ENCODE results near the gene DLG2.

DLG2 gene

DNA sequence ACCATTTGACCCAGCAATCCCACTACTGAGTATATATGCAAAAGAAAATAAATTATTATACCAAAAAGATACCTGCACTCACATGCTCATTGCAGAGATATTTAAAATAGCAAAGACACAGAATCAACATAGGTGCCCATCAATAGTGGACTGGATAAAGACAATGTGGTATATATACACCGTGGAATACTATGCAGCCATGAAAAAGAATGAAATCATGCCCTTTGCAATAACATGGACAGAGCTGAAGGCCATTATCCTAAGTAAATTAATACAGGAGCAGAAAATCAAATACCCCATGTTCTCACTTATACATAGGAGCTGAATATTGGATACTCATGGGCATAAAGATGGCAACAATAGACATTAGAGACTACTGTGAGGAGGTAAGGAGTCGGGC is 68.7 kb downstream of the DLG2 start:
- DNase-seq (ENCODE audit: low spot score): no peak

DNA sequence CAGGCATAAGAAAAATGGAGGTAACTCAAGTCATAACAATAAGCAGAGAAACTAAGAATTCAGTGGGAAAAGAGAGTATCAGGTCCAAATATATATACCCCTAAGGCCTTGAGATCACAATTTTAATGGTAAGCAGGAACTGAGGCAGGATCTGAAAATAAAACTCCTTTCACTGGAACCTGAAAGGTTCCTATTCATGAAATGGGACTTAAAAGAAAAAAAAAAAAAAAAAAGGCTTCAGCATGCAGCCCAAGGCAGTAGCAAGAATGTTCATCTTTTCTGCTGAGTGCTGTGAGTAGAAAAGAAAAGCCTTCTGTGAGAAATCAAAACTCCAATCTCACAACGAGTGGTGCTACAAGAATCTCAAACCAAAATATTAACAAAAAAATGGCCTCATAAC is 75.3 kb downstream of the DLG2 start:
- DNase-seq (ENCODE audit: low spot score): no peak

DNA sequence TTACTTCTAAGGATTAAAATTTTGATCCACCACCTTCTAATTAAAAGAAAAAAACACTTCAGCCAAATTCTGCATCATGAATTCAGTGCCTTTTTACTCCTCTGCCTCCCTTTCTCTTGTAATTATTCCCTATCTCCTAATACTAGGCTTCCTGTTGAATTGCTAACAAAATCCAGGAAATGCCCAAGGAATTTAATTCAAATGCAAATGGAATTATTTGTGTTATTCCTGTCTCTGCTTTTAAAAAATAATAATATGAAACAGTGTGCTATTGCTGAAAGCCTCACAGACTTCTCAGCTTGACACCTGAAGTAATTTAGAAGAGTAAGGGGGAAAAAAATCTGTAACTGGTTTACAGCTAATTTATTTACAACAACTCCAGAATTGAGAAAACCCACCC is 85.5 kb downstream of the DLG2 start:
- no peak for DNase-seq (ENCODE audit: low spot score)

DNA sequence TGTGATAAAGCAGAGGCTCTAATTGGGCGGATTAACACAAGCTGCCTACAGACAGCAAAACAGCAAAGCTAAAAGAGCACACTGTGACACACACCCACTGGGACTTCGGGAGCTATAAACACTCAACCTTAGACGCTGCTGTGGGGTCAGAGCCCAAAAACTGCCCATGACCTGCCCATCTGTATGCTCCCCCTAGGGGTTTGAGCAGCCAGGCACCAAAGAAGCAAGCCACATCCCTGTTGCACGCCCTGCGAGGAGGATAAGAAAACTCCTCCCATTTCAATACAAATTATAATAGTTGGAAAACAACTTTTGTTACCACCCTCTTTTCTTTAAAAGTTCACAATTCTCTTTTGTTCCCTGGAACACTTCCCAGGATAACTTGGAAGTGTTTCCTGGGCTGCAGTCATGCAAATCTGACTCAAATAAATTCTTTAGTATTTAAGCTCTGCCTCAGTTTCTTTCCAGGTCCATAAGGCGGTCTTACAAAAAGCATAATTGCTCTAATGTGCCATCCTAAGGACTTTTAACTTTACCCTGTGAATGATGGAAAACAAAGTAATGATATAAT is 86.4 kb downstream of the DLG2 start:
- no peak for DNase-seq (ENCODE audit: low spot score)

DNA sequence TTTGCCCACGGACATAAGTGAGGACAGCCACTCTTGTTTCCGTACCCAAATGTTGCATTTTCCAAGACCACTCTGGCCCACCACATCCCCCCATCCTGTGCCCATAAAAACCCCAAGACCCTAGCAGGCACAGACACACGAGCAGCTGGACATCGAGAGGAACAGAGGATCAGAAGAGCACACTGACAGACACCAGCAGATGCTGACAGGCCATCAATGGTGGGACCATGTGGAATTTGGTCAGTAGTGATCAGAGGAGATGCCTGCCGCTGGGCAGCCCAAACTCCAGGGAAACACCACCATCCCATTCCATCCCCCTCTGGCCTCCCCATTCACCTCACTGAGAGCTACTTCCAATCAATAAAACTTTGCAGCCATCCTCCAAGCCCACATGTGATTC is 87.0 kb downstream of the DLG2 start:
- DNase-seq (ENCODE audit: low spot score): no peak

DNA sequence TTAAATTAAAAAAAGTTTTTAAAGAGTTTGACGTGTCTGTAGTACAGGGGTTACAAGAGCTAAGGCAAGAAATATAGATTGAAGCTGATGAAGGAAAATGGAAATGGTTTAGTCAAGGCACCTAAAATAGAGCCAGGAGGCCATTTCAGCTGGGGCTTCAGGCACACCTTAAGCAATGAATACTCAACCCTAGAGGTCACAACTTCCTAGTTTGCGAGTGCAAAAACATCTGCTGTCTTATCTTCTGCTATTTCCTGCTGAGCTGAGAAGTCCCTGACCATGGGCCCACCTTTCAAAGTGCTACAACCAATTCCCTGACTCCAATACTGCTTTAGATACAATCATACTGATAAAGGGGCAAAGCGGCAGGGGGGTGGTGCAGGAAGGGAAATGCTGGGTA is 87.4 kb downstream of the DLG2 start:
- DNase-seq (ENCODE audit: low spot score): no peak

DNA sequence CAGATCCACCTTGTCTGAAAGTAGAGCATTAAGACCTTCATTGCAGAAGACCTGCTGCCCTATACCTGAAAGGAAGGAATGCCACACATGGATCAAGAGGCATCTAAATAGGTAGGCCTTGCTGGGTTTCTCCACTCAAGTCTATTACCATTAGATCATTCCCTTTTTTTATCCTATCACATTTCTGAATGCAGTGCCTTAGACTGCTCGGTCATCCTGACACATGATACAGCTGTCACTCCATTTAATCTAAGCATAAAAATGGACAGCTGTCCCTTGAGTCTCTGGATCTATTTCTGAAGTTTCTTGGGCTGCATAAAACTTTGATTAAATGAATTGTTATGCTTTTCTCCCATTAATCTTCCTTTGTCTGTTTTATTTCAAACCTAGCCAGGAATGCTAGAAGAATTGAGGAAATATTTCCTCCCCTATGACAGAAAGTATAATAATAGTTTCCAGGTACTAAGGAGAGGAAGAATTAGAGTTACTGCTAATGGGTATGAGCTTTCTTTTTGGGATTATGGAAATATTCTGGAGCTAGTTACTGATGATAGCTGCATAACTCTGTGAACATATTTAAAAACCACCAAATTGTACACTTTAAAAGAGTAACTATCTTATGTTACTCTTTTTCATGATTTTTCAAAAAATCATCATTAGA is 88.0 kb downstream of the DLG2 start:
- DNase-seq (ENCODE audit: low spot score): no peak

DNA sequence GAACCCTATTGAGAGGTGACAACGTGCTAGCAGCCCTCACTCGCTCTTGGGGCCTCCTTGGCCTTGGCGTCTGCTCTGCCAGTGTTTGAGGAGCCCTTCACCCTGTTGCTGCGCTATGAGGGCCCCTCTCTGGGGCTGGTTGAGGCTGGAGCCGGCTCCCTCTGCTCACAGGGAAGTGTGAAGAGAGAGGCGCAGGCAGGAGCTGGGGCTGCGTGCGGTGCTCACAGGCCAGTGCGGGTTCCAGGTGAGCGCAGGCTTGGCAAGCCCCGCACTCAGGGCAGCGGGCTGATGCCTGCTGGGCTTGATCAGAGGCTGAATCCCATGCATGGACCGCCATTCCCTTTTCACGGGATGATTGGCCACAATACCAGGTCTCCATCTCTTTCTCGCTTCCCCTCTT is 90.7 kb downstream of the DLG2 start:
- no peak for DNase-seq (ENCODE audit: low spot score)

DNA sequence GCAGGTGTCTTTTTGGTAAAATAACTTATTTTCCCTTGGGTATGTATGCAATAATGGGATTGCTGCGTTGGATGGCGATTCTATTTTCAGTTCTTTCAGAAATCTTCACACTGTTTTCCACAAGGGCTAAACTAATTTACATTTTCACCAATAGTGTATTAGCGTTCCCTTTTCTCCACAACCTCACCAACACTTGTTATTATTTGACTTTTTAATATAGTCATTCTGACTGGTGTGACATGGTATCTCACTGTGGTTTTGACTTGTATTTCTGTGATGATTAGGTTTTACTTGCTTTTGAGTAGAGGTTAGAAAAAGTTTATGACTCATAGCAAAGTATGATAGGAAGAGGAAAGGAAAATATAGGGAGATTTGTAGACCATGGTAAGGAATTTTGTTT is 92.3 kb downstream of the DLG2 start:
- DNase-seq (ENCODE audit: low spot score): no peak

DNA sequence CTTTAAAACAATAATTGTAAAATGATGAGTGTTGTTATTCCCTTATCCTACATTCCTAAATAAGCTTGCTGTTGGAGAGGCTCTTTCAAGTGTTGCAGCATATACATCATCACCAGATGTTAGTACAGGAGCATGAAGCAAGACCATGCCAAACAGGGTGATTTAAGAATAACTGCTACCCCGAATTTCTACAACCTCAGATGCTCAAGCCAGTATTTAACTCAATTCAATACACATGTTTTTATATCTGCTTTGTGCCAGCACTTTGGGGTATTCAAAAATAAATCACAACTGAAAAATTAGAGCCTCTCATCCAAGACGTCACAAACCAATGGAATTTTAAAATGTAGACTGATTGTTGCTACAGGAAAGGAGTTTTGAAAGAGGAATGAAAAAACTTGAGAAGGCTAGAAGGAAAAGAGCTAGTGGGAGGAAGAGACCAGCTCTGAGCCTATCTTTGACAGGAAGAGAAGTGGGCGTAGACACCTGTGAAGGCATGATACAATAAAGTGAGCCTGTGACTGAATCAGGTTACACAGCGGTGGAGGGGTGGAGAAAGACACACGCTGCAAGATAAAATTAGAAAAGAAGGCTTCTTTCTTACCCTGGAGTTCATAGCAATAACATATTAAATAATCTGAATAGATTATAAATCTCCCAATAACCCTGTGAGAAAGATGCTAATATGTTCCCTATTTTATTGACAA is 95.8 kb downstream of the DLG2 start:
- peak; percentile 72 for DNase-seq (ENCODE audit: low spot score)

DNA sequence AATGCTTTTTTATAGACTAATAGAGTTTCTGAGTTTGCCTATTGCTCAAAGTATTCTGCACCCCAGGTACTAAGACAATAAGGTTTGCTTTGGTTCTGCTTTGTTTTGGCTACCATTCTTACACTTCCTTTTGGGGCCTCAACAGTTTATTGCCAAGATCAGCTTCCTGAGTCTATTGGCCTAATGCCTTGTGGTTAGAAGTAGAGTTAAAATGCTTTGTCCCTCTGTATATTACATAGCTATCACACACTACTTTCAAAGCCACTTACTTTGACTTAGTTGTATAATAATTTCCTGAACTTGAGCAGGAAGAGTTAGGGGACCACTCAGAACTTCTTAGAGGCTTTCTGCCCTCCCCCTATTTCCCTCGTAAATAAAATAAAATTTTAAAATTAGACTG is 96.5 kb downstream of the DLG2 start:
- no peak for DNase-seq (ENCODE audit: low spot score)

DNA sequence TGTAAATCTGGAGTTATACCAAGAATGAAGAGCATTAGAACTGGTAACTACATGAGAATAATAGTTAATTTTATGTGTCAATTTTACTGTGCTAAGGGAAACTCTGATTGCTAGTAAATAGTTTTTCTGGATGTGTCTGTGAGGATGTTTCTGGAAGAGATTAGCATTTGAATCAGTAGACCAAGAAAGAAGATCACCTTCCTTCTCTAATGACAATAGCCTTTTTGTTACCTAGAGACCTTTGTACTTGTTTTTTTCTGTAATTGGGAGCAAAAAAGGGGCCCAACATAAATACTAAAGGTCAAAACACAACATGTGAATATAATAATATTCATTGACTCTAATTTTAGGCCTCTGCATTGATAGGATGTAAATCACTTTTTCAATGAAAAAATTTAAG is 100.6 kb downstream of the DLG2 start:
- no peak for DNase-seq (ENCODE audit: low spot score)

DNA sequence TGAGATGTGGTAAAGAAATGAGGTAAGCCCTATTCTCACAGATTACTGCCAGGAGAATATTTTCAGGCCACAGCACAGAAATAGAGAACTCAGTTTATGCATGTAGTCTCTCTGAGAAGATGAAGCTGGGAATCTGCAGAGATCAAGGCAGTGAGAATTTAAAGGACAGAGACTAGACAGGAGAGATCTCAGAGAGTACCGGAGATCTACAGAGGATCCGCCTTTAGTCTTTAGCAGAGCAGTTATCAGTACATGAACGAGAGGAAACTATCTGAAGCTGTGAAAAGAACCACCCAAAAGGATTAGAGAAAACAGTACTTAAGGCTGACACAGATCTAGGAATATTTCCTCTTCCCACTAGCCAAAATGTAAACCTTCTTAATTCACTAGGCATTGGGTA is 101.5 kb downstream of the DLG2 start:
- DNase-seq (ENCODE audit: low spot score): no peak

DNA sequence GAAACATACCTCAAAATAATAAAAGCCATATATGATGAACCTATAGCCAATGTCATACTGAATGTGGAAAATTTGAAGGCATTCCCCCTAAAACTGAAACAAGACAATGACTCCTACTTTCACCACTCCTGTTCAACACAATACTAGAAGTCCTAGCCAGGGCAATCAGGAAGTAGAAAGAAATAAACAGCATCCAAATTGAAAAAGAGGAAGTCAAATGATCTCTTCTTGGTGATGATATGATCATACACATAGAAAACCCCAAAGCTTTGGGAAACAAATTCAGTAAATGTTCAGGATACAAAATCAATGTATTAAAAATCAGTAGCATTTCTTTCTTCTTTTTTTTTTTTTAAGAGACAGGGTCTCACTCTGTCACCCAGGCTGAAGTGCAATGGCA is 109.9 kb downstream of the DLG2 start:
- no peak for DNase-seq (ENCODE audit: low spot score)

DNA sequence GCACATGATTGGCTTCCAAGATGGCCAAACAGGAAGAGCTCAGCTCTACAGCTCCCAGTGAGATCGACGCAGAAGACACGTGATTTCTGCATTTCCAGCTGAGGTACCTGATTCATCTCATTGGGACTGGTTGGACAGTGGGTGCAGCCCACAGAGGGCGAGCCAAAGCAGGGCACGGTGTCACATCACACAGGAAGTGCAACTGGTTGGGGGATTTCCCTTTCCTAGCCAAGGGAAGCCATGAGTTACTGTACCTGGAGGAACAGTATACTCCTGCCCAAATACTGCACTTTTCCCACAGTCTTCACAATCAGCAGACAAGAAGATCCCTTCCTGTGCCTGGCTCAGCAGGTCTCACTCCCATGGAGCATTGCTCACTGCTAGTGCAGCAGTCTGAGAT is 131.2 kb downstream of the DLG2 start:
- no peak for DNase-seq (ENCODE audit: low spot score)

DNA sequence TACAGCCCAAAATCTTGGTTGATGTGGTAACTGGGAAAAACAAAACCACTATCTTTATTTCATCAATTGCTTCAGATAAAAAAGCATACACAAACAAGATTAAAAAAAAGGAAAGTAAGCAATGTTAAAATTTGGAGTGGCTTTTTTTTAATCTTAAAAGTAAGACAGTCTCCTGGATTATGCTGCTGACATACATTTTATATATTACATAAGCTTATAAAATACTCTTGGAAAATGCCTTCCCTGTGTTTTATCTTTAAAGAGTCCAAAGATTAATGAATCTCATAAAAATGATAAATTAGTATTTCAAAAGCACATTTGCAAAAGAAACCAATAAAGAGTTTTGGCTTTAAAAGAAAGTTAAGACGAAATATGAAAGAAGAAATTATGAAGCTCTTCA is 132.7 kb downstream of the DLG2 start:
- DNase-seq (ENCODE audit: low spot score): no peak

DNA sequence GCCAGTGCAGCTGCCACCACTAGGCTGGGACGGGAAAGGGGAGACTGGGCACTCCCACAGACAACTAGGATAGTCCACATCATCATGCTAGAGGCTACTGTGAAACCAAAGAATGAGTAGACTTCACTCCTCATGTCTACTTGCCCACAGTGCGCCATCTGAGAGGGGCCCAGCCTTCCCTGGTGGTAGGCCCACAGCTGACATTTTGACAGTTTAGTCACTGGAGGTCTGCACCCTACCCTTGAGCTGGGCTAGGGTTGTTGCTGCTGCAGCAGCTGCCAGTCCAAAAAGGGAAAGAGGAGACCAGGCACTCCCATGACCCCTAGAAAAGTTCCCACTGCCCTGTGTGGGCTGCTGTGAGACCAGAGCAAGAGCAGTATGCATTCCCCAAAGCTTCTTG is 141.2 kb downstream of the DLG2 start:
- DNase-seq (ENCODE audit: low spot score): no peak

DNA sequence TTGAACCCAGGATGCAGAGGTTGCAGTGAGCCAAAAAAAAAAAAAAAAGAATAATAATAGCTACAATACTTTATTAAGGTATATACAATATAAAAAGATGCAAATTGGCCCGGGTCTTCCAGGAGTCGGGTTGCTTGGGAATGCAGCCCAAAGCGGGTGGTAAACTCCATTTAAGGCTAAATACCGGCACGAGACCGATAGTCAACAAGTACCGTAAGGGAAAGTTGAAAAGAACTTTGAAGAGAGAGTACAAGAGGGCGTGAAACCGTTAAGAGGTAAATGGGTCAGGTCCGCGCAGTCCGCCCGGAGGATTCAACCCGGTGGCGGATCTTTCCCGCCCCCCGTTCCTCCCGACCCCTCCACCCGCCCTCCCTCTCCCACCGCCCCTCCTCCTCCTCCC is 143.3 kb downstream of the DLG2 start:
- no peak for DNase-seq (ENCODE audit: low spot score)

DNA sequence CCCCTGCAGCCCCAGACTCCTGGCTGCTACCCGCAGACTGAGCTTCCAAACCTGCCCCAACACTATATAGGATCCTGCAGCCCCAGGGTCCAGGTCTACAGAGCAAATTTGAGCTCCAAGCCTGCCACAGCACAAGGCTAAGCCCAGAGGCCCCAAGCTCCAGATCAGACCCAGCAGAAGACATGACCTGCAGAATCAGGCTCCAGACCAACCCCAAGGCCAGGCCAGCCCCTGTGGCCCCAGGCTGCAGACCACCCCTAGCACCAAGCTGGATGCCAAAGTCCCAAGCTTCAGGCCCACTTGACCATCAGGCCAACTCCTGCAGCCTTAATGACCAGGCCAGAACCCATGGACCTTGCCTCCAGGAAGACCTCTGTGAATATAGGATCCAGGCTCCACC is 145.3 kb downstream of the DLG2 start:
- no peak for DNase-seq (ENCODE audit: low spot score)

DNA sequence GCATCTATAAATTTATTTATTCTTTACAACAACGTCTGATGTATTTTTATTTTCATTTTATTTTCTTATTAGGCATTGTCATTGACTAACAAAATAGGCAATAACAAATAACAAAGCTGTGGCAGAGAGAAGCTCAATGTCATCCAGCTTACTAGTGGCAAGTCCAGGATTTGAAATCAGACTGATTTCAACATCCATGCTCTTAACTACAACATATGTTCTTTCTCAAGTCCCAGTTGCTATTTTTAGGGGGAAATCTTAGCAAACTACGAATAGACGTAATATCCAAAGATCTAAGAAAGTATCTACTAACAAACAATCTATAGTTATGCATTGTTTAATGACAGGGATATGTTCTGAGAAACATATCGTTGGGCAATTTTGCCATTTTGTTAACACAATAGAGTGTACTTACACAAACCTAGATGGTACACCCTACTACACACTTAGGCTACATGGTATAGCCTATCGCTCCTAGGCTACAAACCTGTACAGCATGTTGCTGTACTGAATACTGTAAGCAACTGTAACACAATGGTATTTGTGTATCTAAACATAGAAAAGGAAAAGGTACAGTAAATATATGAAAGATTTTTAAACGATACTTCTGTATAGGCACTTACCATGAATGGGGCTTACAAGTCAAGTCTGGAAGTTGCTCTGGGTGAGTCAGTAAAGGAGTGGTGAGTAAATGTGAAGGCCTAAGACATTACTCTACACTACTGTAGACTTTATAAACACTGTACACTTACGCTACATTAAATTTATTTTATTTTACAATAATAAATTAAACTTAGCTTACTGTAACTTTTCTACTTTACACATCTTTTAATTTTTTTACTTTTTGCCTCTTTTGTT is 151.3 kb downstream of the DLG2 start:
- DNase-seq (ENCODE audit: low spot score): no peak

DNA sequence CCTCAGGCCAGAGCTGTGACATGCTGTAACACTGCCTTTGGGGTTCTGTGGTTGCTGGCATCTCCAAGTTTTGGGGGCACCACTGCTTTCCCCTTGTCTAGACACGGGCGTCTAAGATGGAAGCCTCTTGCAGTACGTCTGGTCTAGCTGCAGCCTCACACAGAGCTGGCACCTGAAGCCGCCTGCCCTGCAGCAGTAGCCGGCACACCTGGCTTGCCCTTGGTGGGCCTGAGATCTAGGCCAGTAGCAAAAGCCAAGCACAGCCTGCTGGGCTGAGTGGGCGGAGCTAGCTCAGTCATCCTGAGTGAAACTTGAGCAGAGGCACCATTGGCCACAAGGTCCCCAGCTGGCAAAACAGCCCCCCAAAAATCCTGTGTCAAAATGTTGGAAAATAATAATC is 154.2 kb downstream of the DLG2 start:
- no peak for DNase-seq (ENCODE audit: low spot score)

DNA sequence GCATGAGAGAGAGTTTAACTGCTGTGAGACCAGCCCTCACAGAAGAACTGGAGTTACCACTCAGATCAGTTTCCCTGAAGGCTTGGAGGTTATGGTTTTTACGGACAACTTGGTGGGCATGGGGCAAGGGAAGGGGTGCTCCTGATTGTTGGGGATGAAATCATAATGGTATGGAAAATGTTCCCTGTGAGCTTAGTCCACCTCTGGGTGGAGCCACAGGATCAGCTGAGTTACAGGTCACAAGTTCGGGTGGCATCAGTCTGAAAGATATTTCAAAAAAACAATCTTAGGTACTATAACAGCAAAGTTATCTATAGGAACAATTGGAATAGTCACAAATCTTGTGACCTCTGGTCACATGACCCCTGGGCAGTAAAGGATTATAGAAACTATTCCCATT is 162.9 kb downstream of the DLG2 start:
- DNase-seq (ENCODE audit: low spot score): no peak

DNA sequence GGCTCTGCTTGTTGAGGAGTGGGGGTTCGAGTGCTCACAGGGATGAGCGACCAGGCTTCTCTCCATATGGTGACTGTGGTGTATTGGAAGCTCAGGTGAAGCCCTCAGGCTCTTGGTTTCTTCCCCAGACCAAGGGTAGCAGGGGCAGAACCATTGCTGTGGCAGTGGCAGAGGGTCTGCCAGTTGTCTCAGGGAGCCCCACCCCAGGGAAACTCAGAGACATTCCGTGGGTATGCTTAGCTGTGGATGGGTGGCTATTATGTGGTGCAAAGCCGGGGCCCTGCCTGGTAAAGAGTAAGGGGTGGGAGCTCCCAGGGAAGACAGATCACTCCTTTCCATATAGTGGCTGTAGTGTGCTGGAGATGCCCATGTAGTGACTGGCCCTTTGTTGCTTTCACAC is 167.8 kb downstream of the DLG2 start:
- DNase-seq (ENCODE audit: low spot score): no peak
